Neural cell (in vitro differentiated cells): ENCODE measurements around the gene CPNE4.

Experiments used
- EP300 ChIP-seq: fragments of 450-650 bp; conservative IDR thresholded peaks from 2 replicates; pipeline ENCODE4 v1.6.1; 2014; ENCODE audit warnings: antibody characterized with exemption, mild to moderate bottlenecking, moderate library complexity; ENCODE audit not compliant: poor library complexity, severe bottlenecking
- EZH2 ChIP-seq: fragments of 200-600, 300-800 bp; shearing (Covaris generic), sonication (generic); IDR thresholded peaks from 2 replicates; pipeline ENCODE4 v1.6.1; 2014; ENCODE audit warnings: antibody characterized with exemption, low read length, borderline replicate concordance, mild to moderate bottlenecking; ENCODE audit not compliant: insufficient read depth, poor library complexity, severe bottlenecking
- POLR2AphosphoS5 ChIP-seq: IDR thresholded peaks from 2 replicates; pipeline ENCODE4 v1.6.1; 2012
- RAD21 ChIP-seq: fragments of 450-650 bp; conservative IDR thresholded peaks from 2 replicates; pipeline ENCODE4 v1.6.1; 2014; ENCODE audit warnings: antibody characterized with exemption, mild to moderate bottlenecking, moderate library complexity
- SMC3 ChIP-seq: fragments of 450-650 bp; conservative IDR thresholded peaks from 2 replicates; pipeline ENCODE4 v1.6.1; 2014; ENCODE audit warnings: antibody characterized with exemption, mild to moderate bottlenecking, moderate library complexity; ENCODE audit not compliant: poor library complexity
- TAF1 ChIP-seq: IDR thresholded peaks from 2 replicates; pipeline ENCODE4 v1.6.1; 2012; ENCODE audit warnings: low read depth
- TF ChIP-seq, protein P1 (sequence below): fragments of 450-650 bp; IDR thresholded peaks from 2 replicates; pipeline ENCODE4 v1.5.1; 2014; ENCODE audit warnings: antibody characterized with exemption, mild to moderate bottlenecking, moderate library complexity; ENCODE audit not compliant: poor library complexity, severe bottlenecking

DNA sequence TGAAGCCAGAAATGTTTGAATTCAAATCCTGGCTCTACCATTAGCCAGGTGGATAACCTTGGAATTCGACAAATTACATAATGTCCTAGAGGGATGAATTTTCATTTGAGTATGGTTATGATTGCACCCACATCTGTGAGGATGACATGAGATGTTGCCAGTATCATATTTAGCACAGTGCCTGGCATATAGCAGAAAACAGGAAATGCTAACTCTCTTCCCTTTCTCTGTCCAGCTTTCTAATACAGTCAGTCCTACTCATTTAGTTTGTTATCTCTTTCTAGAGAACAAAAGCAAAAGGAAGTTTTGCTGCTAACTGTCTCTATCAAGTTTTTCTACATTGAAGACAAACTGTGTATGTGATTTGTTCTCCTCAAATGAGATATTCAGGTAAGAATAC lies 231.7 kb downstream of the CPNE4 start:
- TF ChIP-seq POLR2AphosphoS5 (no peak), TAF1 (no peak), SMC3 (no peak), EP300 (no peak), EZH2 (no peak), RAD21 (no peak)
- TF ChIP-seq, protein P1, sequence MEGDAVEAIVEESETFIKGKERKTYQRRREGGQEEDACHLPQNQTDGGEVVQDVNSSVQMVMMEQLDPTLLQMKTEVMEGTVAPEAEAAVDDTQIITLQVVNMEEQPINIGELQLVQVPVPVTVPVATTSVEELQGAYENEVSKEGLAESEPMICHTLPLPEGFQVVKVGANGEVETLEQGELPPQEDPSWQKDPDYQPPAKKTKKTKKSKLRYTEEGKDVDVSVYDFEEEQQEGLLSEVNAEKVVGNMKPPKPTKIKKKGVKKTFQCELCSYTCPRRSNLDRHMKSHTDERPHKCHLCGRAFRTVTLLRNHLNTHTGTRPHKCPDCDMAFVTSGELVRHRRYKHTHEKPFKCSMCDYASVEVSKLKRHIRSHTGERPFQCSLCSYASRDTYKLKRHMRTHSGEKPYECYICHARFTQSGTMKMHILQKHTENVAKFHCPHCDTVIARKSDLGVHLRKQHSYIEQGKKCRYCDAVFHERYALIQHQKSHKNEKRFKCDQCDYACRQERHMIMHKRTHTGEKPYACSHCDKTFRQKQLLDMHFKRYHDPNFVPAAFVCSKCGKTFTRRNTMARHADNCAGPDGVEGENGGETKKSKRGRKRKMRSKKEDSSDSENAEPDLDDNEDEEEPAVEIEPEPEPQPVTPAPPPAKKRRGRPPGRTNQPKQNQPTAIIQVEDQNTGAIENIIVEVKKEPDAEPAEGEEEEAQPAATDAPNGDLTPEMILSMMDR: no peak
